Activated T-cell treated with anti-CD3 and anti-CD28 coated beads for 1 hour (primary cell): ENCODE data around the gene ZNF14.
A peak's percentile ranks its signal among the peaks of the same experiment; 100 is the strongest.
"Not testable (repeated sequence)": the region's sequence is repeated elsewhere in the genome, so short reads cannot be mapped to it uniquely, and the experiment has no call there.

Experiments
- DNase-seq: peaks from one replicate; pipeline ENCODE4 v3.0.0-alpha.2; 2020; ENCODE audit warnings: low read depth

Gene ZNF14

DNA sequence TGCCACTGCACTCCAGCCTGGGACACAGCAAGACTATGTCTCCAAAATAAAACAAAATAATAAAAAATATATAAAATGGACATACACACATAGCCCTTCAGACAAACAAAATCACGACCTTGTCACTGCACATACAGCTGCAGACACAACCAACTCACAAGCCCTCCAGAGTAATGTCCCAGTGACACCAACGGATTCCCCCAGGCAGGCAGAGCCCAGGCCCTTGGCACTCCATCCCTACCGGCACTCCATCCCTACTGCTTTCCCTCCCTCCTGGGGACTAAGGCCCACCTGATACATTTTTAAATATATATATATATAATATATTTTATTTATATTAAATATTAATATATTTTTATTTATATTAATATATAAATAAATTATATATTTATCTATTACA, 45.8 kb downstream of the ZNF14 start:
- no peak for DNase-seq

DNA sequence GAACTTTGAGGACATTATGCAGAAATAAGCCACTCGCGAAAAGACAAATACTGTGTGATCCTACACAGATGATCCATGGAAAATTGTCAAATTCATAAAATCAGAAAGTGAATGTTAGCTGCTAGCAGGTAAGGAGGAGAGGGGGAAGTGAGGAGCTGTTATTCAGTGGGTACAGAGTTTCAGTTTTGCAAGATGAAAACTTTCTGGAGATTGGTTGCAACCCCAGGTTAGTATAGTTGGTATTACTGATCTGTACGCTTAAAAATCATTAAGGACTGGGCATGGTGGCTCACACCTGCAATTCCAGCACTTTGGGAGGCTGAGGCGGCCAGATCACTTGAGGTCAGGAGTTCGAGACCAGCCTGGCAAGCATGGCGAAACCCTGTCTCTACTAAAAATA, 46.3 kb downstream of the ZNF14 start:
- DNase-seq = no peak

- not testable (repeated sequence) for DNase-seq
These were observed 46.8 kb downstream of the ZNF14 start for GRCh38 chr19:19686119-19686518.

DNA sequence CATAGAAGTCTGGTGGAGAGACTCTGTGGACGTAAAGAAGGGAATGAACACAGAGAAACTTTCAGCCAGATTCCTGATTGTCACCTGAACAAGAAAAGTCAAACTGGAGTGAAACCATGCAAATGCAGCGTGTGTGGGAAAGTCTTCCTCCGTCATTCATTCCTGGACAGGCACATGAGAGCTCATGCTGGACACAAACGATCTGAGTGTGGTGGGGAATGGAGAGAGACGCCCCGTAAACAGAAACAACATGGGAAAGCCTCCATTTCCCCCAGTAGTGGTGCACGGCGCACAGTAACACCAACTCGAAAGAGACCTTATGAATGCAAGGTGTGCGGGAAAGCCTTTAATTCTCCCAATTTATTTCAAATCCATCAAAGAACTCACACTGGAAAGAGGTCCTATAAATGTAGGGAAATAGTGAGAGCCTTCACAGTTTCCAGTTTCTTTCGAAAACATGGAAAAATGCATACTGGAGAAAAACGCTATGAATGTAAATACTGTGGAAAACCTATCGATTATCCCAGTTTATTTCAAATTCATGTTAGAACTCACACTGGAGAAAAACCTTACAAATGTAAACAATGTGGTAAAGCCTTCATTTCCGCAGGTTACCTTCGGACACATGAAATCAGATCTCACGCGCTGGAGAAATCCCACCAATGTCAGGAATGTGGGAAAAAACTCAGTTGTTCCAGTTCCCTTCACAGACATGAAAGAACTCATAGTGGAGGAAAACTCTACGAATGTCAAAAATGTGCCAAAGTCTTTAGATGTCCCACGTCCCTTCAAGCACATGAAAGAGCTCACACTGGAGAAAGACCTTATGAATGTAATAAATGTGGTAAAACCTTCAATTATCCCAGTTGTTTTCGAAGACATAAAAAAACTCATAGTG, 53.5 kb downstream of the ZNF14 start:
- no peak for DNase-seq

DNA sequence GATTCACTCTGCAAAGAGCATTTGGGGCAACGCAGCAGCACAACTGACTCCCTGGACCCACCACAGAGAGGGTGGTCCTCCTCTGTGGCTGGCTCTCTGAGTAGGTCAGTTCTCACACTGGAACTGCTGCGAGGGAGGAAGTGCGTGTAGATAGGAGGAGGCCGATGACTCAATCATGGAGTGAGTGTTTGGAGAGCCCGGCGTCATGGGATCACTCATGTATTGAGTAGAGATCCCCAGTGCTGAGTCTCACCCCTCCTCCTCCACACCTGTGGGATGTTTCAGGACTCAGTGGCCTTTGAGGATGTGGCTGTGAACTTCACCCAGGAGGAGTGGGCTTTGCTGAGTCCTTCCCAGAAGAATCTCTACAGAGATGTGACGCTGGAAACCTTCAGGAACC, 55.3 kb downstream of the ZNF14 start:
- DNase-seq = no peak

GRCh38 chr19:19674315-19674714, 58.6 kb downstream of the ZNF14 start:
- DNase-seq = no peak

- no peak for DNase-seq
These were observed 60.1 kb downstream of the ZNF14 start for GRCh38 chr19:19672816-19673215.

DNA sequence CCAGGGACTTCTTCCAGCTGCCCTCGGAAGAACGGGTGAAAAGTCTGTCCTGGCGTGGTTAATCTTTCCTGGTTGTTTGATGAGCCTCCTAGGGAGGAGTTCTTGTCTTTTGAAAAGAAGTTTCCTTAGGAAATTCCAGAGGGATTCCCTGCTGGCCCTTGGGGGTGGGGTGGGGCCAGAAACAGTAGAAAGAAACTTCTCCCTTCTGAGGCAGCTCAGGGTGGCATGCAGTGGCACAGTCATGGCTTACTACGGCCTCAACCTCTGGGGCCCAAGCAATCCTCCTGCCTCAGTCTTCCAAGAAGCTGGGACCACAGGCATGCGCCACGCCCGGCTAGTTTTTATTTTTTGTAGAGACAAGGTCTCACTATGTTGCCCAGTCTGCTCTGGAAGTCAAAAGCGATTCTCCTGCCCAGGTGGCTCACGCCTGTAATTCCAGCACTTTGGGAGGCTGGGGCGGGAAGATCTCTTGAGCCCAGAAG, 62.8 kb downstream of the ZNF14 start:
- no peak for DNase-seq

DNA sequence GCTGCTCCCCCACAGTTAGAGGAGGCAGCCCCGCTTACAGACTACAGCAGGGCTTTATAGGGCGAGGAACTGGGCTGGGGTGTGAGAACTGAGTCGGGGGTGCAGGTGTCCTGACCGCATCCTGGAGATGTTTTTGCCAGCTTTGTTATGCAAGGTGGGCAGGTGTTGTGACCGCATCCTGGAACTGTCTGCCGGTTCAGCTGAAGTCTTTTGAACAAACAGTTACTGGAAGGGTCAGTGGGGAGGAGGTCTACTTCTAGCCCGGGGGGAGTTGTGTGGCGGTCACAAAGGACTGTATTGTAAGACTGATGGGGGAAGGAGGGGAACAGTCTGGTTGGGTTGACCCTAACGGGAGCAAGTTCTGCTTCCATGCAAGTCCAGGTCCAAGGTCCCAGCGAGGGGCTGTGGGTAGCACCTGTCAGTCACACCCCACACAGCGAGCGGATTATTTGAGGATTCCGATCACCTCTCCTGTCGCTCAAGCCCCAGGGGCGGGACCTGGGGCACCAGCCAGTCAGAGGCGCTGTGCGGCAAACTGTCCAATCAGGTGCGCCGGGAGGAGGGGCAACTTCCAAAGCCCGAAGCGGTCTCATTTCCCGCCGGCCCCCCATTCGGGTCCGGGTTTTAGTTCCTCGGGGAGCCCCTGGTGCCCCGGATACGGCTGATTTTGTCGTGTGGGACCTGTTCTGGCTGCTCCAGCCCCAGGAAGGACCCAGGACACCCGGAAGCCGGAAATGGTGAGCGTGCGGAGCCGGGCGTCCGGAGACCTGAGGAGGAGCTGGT, 64.5 kb downstream of the ZNF14 start, which contains the start of gene ZNF101:
Gene ZNF101, plus strand, starts transcription at position 610 of the 783 bp plus-strand sequence. Its CDS starts 125 bp downstream, at position 735.
- peak; percentile 92 for DNase-seq

DNA sequence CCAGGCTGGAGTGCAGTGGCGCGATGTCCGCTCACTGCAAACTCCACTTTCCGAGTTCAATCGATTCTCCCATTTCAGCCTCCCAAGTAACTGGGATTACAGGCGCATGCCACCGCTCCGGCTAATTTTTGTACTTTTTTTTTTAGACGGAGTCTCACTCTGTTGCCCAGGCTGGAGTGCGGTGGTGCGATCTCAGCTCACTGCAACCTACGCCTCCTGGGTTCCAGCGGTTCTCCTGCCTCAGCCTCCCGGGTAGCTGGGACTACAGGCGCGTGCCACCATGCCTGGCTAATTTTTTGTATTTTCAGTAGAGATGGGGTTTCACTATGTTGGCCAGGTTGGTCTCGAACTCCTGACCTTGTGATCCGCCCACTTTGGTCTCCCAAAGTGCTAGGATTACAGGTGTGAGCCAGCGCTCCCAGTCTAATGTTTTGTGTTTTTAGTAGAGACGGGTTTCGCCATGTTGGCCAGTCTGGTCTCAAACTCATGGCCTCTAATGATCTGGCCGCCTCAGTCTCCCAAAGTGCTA, 67.4 kb downstream of the ZNF14 start:
- DNase-seq = not testable (repeated sequence)

- peak; percentile 88 for DNase-seq
These were observed 69.4 kb downstream of the ZNF14 start, which contains the start of gene ATP13A1 for GRCh38 chr19:19663256-19664120. Gene ATP13A1, minus strand, starts transcription at chr19:19663676. Its CDS starts 10 bp downstream, at chr19:19663666.

DNA sequence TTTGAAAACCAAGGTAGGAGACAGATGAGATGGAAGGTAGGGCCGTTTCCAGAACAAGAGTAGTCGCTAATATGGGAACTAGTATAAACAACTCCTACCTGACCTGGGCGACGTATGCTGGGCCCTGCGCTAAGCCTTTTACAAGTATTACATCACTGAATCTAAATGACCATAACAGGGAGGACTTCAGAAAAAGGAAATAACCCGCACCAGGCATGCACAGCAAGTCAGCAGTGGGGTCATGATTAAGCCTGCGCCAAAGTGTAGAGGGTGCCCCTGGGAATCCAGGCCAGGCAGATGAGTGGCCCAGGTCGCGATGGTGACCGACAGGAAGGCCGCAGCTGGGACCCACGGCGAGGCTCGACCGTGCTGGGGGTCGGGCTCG, 70.0 kb downstream of the ZNF14 start:
- no peak for DNase-seq

DNA sequence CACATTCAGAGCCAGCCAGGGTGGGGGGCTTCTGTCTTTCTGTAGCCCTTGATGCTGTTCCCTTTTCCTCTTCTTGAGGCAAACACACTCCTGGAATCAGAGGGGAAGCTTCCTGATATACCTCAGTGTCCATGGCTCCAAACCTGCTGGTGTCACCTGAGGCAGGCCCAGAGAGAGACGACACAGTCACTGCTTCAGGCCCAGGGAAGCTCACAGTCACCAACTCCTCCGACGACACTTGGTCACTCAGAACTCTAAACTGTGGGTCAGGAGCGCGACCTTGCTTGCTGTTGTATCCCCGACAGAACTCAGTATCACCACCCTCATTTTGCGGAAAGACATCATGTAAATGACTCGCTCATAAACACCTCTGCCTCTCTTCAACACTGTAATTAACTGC, 70.6 kb downstream of the ZNF14 start:
- no peak for DNase-seq

GRCh38 chr19:19661675-19662251, 71.1 kb downstream of the ZNF14 start:
- DNase-seq = no peak

DNA sequence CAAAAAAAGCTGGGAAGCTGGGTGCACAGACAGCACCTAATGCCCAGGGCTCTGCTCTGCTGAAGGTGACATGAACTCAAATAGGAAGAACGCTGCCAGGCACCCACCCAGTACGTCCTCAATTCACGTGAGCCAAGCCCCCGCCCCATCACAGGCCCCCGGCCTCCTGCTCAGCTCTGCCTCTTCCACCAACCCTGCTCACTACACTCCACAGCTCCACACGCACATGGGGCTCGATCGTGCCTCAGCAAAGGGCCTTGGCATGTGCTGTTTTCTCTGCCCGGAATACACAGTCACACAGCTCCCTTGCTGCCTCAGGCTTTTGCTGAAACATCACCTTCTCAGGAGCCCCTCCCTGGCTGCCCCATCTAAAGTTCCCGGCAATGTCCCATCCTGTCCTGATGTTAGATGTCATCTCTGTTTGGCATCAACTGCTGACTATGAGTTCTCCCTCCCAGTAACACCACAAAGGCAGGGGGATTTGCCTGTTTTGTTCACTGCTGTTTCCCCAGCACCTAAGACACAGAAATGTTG, 71.7 kb downstream of the ZNF14 start:
- DNase-seq = no peak
